ENCODE results near the gene ZNF367. TPM values are rescaled to one million over a fixed set of nuclear protein-coding genes. Genes with fewer than 3 reads are reported as not detected.

ZNF367 gene
- total and polyA plus RNA-seq, 2 of the 4 experiments (the other 2 are of a cell fraction), result 1.1 to 2.7 TPM

DNA sequence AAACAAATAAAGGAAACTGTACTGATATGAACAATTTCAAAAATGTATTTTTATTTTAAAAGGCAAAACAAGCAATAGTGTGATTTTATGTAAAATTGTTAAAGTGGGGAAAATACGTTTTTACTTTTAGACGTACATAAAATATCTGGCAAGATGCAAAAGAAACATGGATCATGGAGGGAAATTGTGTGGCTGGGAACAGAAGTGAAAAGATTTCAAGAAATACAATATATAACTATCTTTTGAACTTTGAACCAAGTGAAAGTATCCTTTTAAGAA lies 1.5 kb upstream of the ZNF367 start (continued):
- TF ChIP-seq, protein P1, sequence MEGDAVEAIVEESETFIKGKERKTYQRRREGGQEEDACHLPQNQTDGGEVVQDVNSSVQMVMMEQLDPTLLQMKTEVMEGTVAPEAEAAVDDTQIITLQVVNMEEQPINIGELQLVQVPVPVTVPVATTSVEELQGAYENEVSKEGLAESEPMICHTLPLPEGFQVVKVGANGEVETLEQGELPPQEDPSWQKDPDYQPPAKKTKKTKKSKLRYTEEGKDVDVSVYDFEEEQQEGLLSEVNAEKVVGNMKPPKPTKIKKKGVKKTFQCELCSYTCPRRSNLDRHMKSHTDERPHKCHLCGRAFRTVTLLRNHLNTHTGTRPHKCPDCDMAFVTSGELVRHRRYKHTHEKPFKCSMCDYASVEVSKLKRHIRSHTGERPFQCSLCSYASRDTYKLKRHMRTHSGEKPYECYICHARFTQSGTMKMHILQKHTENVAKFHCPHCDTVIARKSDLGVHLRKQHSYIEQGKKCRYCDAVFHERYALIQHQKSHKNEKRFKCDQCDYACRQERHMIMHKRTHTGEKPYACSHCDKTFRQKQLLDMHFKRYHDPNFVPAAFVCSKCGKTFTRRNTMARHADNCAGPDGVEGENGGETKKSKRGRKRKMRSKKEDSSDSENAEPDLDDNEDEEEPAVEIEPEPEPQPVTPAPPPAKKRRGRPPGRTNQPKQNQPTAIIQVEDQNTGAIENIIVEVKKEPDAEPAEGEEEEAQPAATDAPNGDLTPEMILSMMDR (conservative IDR thresholded peaks at IDR 0.05; ENCODE audit: low read depth, low read length), result no peak
- TF ChIP-seq MAZ (IDR thresholded peaks at IDR 0.05; ENCODE audit: borderline replicate concordance, low read depth, low read length), result no peak

All from IMR-90 (cell line).